CD4-positive, alpha-beta T cell treated with Interleukin-17A for 4 hours (primary cell): ENCODE data around the gene CACNA1B.

Source experiments
- DNase-seq: peaks from one replicate; pipeline ENCODE4 v3.0.0-alpha.2; 2020; ENCODE audit warnings: mixed read lengths

Gene CACNA1B

DNA sequence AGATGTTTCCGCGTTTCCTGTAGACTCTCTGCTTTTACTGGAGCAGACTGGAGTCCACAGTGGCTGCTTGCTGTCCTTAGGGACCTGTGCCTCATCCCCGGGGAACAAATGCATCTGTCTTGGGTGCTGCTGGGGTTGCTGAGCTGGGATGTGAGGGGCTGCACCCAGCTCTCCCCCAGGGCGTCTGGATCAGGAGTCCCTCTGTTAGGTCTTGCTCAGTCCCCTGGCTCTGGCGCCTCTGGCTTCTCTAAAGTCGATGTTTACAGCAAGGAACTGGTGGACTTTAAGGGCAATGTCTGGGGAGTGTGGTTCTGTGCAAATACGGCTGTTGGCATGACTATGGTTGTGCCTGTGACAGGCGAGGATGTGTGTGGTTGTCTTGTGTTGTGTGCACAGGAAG, 91.4 kb downstream of the CACNA1B start:
- no peak for DNase-seq

DNA sequence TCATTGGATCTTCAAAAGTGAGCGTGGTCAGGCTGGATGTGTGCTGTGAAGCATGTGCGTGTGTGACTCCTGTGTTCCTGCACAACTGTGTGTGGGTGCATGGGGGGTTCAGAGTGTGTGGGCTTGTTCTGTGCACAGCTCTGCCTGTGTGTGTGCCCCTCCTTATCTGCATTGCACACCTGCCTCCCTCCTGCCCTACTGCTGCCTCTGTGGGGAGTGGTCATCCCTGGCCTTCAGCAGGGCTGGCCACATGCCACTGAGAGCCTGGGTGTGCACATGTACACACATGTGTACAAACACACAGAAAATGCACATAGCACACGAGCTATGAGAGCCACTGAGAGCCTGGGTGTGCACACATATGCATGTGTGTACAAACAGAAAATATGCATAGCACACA, 92.1 kb downstream of the CACNA1B start:
- no peak for DNase-seq

DNA sequence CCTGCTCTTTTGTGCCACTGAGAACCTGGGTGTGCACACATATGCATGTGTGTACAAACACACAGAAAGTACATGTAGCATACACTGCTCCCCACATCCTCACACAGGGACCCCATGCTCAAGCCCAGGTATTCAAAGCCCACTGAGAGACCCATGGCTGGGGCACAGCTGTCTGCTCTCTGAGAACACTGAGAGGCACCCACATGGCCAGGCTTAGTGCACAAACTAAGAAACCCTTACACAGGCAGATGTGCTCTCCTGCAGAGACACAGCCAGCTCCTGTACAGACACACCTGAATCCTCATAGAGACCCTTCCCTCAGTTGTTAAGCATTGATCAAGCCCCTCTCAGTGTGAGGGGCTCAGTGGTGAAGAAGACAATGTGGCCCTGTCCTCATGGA, 92.5 kb downstream of the CACNA1B start:
- no peak for DNase-seq

DNA sequence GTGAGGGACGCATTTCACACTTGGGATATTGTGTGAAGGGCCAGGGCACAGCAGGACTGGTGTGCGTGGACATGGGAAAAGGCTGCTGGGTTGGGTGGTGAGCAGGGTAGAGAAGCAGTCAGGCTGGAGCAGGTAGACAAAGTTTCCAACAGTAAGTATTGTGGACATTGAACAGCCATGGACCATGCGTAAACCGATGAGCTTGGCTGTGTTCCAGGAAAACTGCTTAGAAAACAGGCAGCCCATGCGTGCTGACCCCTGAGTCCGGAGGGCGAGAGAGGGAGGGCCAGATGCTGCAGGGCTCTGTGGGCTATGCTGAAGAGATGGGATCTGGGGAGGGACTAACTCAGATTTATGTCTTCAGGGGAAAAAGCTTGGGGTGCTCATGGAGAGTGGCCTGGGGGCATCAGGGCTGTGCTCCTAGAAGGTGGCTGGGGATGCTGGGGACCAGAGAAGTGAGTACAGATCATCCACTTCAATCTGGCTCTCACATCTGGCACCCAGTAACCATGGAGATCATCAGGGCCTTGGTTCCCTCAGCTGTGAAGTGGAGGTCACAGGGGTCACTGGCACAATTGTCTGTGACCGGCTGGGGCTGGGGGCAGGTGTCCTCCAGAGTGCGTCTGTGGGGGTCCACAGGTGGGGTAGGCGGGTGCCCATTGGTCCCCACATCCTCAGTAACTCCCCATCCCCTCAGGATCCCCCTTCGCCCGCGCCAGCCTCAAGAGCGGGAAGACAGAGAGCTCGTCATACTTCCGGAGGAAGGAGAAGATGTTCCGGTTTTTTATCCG, 93.3 kb downstream of the CACNA1B start:
- no peak for DNase-seq

GRCh38 chr9:137971477-137972138, 94.0 kb downstream of the CACNA1B start:
- no peak for DNase-seq

- no peak for DNase-seq
Measured at GRCh38 chr9:137972355-137972987, 94.9 kb downstream of the CACNA1B start.

DNA sequence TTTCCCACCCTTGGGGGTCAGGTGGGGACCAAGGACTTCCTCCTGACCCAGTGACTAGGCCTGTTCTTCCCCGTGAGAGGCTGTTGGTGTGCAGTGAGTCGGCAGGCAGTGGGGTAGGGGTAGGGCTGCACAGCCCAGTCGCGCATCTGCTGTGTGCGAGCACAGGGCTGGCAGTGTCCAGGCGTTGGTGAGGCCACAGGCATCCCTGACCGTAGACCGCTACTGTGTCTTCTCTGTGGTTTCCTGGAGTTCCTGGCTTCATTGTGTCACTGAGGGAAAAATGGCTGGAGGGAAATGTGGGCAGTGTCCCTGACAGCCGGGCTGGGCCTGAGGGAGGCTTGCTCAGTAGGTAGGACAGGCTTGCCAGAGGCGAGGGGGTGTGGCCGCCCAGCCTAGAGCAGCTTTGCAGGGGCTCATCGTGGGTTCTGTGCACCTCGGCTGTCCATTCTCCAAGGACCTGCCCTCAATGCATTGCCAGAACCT, 95.4 kb downstream of the CACNA1B start:
- DNase-seq = no peak

DNA sequence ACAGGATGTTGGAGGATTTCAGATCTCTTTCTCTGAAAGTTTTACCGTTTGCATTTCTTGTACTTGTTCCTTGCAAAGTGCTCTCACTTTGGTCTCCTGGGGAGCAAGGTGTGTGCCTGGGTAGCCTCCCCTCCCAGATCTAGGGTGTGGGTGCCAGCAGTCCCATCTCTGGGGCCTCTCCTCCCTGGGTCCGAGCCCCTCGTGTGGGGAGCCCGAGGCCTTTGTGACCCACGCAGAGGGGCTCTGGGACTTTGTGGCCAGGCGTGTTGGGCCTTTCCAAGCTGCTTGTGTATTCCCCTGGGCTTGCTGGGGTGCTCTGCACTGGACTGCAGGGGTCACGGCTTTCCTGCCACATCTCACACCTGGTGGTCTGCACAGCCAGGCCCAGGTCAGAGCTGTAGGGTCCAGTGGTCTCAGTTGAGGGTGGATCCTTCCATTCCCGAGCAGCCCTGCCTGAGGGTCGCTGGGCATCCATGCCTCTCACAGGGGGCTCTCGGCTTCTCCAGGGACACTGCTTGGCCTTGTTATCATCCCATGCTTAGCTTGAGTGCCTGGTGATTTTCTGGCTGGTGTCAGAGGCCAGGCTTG, 96.3 kb downstream of the CACNA1B start:
- DNase-seq = no peak

- DNase-seq = no peak
Measured at GRCh38 chr9:137974746-137975526, 97.4 kb downstream of the CACNA1B start.

DNA sequence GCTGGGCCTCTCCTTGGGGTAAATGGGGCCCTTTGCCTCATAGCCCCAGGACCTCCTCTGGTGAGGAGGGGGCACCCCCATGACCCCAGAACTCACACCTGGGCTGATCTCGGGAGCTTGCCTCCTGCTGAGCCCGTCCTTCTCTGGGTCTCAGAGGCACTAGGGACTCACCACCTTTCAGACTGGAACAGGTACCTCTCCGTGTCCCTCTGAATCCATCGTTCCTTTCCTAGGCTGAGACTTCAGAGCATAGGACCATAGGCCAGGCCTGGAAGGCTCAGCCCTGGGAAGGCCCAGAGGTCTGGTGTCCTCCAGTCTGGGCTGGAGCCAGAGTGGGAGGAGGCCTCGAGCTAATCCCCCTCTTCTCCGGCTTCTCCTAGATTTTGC, 97.9 kb downstream of the CACNA1B start:
- no peak for DNase-seq

GRCh38 chr9:137975936-137976565, 98.5 kb downstream of the CACNA1B start:
- DNase-seq = no peak

GRCh38 chr9:137977571-137978261, 100.1 kb downstream of the CACNA1B start:
- no peak for DNase-seq

DNA sequence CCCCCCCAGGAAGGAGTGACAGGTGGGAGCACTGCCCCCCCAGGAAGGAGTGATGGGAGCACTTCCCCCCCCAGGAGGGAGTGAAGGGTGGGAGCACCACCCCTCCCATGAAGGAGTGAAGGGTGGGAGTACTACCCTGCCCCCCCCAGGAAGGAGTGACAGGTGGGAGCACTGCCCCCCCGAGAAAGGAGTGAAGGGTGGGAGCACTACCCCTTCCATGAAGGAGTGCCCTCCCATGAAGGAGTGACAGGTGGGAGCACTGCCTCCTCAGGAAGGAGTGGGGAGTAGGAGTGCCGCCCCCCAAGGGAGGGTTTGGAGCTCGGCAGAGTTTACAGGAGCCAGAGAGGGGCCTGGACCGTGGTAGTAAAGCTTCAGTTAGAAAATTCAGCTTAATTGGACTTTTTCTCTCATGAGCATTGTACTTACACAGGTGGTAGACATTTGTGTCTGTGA, 100.7 kb downstream of the CACNA1B start:
- DNase-seq = no peak

- no peak for DNase-seq
Measured at GRCh38 chr9:137982200-137982599, 104.6 kb downstream of the CACNA1B start.

- no peak for DNase-seq
Measured at GRCh38 chr9:137984005-137984404, 106.4 kb downstream of the CACNA1B start.

- no peak for DNase-seq
Measured at GRCh38 chr9:137984520-137985257, 107.1 kb downstream of the CACNA1B start.

DNA sequence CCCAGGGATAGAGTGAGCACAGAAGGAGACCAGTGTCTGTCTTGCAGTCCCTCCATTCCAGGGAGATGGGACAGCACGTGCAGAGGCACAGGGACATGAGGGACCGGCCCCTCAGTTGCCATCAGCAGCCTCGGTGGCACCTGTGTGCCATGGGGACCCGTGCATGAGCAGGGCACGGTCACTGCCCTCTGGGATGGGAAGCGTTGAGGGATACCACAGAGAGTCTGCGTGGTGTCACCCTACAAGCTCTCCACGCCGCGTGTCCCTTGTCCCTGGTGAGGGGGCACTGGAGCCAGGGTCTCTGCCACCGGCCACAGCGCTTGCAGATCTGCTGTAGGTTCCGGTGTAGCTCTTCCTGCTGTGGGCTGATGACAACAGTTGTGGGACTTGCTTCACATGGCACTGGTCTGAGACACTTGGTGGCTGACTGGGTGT, 108.1 kb downstream of the CACNA1B start:
- no peak for DNase-seq

GRCh38 chr9:137986268-137987099, 108.9 kb downstream of the CACNA1B start:
- no peak for DNase-seq

GRCh38 chr9:137987244-137988030, 109.9 kb downstream of the CACNA1B start:
- no peak for DNase-seq
